Measurements from ENCODE around the gene FGF14.

The FGF14 gene

GRCh38 chr13:101941095-101941783 lies 460.6 kb downstream of the FGF14 start:
- Histone ChIP-seq H3K4me3 (replicated peaks; ENCODE audit: low read depth, low read length) (no peak overlapping the region), H3K27me3 (replicated peaks; ENCODE audit: control insufficient read depth, insufficient read depth, low read length) (no peaks in the 10 kb centered on the region; the same call in 1 of the 2 replicates), H3K36me3 (ENCODE audit: control insufficient read depth, insufficient read depth, low read length) (no peaks in the 10 kb centered on the region)
- no peak for DNase-seq (ENCODE audit: extremely low read depth, insufficient read length)
- peak; percentile 16 for TF ChIP-seq CTCF (IDR thresholded peaks at IDR 0.05; ENCODE audit: insufficient read depth, low read length, poor library complexity, severe bottlenecking)

GRCh38 chr13:101939370-101939769 lies 462.5 kb downstream of the FGF14 start:
- Histone ChIP-seq H3K4me3 (replicated peaks; ENCODE audit: low read depth, low read length) (no peak overlapping the region), H3K27me3 (replicated peaks; ENCODE audit: control insufficient read depth, insufficient read depth, low read length) (no peaks in the 10 kb centered on the region; the same call in 1 of the 2 replicates), H3K36me3 (ENCODE audit: control insufficient read depth, insufficient read depth, low read length) (no peaks in the 10 kb centered on the region)
- no peak for DNase-seq (ENCODE audit: extremely low read depth, insufficient read length)
- TF ChIP-seq CTCF (IDR thresholded peaks at IDR 0.05; ENCODE audit: insufficient read depth, low read length, poor library complexity, severe bottlenecking) = no peak

- H3K36me3 ChIP-seq (ENCODE audit: control insufficient read depth, insufficient read depth, low read length) = no peaks in the 10 kb centered on the region
- TF ChIP-seq CTCF (IDR thresholded peaks at IDR 0.05; ENCODE audit: insufficient read depth, low read length, poor library complexity, severe bottlenecking) = no peak
- no peak for DNase-seq (ENCODE audit: extremely low read depth, insufficient read length)
- H3K4me3 ChIP-seq (replicated peaks; ENCODE audit: low read depth, low read length) = no peak overlapping the region
- H3K27me3 ChIP-seq (replicated peaks; ENCODE audit: control insufficient read depth, insufficient read depth, low read length) = no peaks in the 10 kb centered on the region; the same call in 1 of the 2 replicates
These were observed 466.0 kb downstream of the FGF14 start for GRCh38 chr13:101935828-101936227.

GRCh38 chr13:101931186-101931585 lies 470.7 kb downstream of the FGF14 start:
- TF ChIP-seq CTCF (IDR thresholded peaks at IDR 0.05; ENCODE audit: insufficient read depth, low read length, poor library complexity, severe bottlenecking) = no peak
- DNase-seq (ENCODE audit: extremely low read depth, insufficient read length) = no peak
- Histone ChIP-seq H3K27me3 (replicated peaks; ENCODE audit: control insufficient read depth, insufficient read depth, low read length) (no peaks in the 10 kb centered on the region), H3K4me3 (replicated peaks; ENCODE audit: low read depth, low read length) (no peak overlapping the region), H3K36me3 (ENCODE audit: control insufficient read depth, insufficient read depth, low read length) (no peaks in the 10 kb centered on the region)

- no peak for DNase-seq (ENCODE audit: extremely low read depth, insufficient read length)
- no peaks in the 10 kb centered on the region for H3K27me3 ChIP-seq (replicated peaks; ENCODE audit: control insufficient read depth, insufficient read depth, low read length)
- no peak overlapping the region for H3K4me3 ChIP-seq (replicated peaks; ENCODE audit: low read depth, low read length)
- no peak for TF ChIP-seq CTCF (IDR thresholded peaks at IDR 0.05; ENCODE audit: insufficient read depth, low read length, poor library complexity, severe bottlenecking)
- H3K36me3 ChIP-seq (ENCODE audit: control insufficient read depth, insufficient read depth, low read length) = no peaks in the 10 kb centered on the region
These were observed 471.5 kb downstream of the FGF14 start for GRCh38 chr13:101930331-101930730.

- H3K27me3 ChIP-seq (replicated peaks; ENCODE audit: control insufficient read depth, insufficient read depth, low read length) = no peaks in the 10 kb centered on the region
- TF ChIP-seq CTCF (IDR thresholded peaks at IDR 0.05; ENCODE audit: insufficient read depth, low read length, poor library complexity, severe bottlenecking) = no peak
- no peak for DNase-seq (ENCODE audit: extremely low read depth, insufficient read length)
- H3K4me3 ChIP-seq (replicated peaks; ENCODE audit: low read depth, low read length) = no peak overlapping the region
- no peaks in the 10 kb centered on the region for H3K36me3 ChIP-seq (ENCODE audit: control insufficient read depth, insufficient read depth, low read length)
These were observed 476.1 kb downstream of the FGF14 start for GRCh38 chr13:101925731-101926130.
